PC-3 (cell line): ENCODE results near the gene MLC1.

Source experiments
- CTCF ChIP-seq: fragments of 300-600 bp; sonication (generic); conservative IDR thresholded peaks from 2 replicates; pipeline ENCODE4 v1.5.1; 2017; ENCODE audit warnings: antibody characterized with exemption, low read depth, mild to moderate bottlenecking, low read length
- EZH2 ChIP-seq: fragments of 300-600 bp; sonication (generic); IDR thresholded peaks from one replicate; pipeline ENCODE4 v1.6.1; 2017; ENCODE audit warnings: antibody characterized with exemption, mild to moderate bottlenecking, low read length; ENCODE audit not compliant: unreplicated experiment

DNA sequence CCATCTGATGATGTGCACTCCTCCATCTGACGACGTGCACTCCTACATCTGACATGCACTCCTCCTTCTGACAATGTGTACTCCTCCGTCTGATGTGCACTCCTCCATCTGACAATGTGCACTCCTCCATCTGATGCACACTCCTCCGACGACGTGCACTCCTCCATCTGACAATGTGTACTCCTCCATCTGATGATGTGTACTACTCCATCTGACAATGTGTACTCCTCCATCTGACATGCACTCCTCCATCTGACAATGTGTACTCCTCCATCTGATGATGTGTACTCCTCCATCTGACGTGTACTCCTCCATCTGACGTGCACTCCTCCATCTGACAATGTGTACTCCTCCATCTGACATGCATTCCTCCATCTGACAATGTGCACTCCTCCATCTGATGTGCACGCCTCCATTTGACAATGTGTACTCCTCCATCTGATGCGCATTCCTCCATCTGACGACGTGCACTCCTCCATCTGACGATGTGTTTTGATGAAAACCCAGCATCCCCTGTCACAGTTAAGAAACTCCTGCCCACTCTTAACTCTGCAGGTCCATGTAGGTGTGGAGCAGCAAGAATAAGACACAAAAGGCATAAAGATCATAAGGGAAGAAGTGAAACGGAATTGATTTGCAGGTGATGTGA, 62.9 kb downstream of the MLC1 start:
- TF ChIP-seq CTCF (no peak), EZH2 (no peak)
